GM12878 (cell line): ENCODE results near the gene PIGN.
A peak's percentile ranks its signal among the peaks of the same experiment; 100 is the strongest.

Experiments
- ATF3 ChIP-seq: IDR thresholded peaks from 2 replicates; pipeline ENCODE4 v1.6.1; 2011; ENCODE audit warnings: low read depth, mild to moderate bottlenecking, low read length, moderate library complexity, borderline replicate concordance; ENCODE audit errors: extremely low read depth
- CREB1 ChIP-seq: IDR thresholded peaks from 2 replicates; pipeline ENCODE4 v1.6.1; 2012; ENCODE audit warnings: low read depth, mild to moderate bottlenecking, inconsistent platforms
- CTCF ChIP-seq, 3 experiments: IDR thresholded peaks in 2 of 3; conservative IDR thresholded peaks in 1 of 3; 2 replicates each; pipeline ENCODE4 v1.5.1; 2011; ENCODE audit warnings: low read depth in 3 of 3, low read length in 3 of 3, mild to moderate bottlenecking in 3 of 3, control low read depth in 2 of 3, moderate library complexity in 2 of 3, inconsistent platforms in 1 of 3, mixed read lengths in 1 of 3; ENCODE audit not compliant: control insufficient read depth in 2 of 3, insufficient read depth in 1 of 3; ENCODE audit errors: extremely low read depth in 1 of 3
- EP300 ChIP-seq, 2 experiments: fragments of 150-350 bp in 1 of 2; IDR thresholded peaks; 2 replicates each; pipeline ENCODE4 v1.6.1; 2011 to 2012; ENCODE audit warnings: low read depth in 2 of 2, low read length in 2 of 2, borderline replicate concordance in 1 of 2, improper control_type of control experiment in 1 of 2, inconsistent platforms in 1 of 2; ENCODE audit not compliant: control insufficient read depth in 1 of 2
- JUND ChIP-seq: IDR thresholded peaks from 2 replicates; pipeline ENCODE4 v1.6.1; 2012; ENCODE audit warnings: low read depth, mild to moderate bottlenecking, low read length, improper control_type of control experiment, moderate library complexity
- POLR2A ChIP-seq: IDR thresholded peaks from 2 replicates; pipeline ENCODE4 v1.6.1; 2011; ENCODE audit warnings: low read depth, mild to moderate bottlenecking, low read length
- POU2F2 ChIP-seq: IDR thresholded peaks from 3 replicates; pipeline ENCODE4 v1.6.1; 2011; ENCODE audit warnings: low read depth, mild to moderate bottlenecking, low read length, borderline replicate concordance
- SMAD1 ChIP-seq: fragments of 450-650 bp; IDR thresholded peaks from 2 replicates; pipeline ENCODE4 v1.6.1; 2018; ENCODE audit warnings: mild to moderate bottlenecking, low read depth; ENCODE audit not compliant: partially characterized antibody
- YY1 ChIP-seq: IDR thresholded peaks from 2 replicates; pipeline ENCODE4 v1.6.1; 2011; ENCODE audit warnings: low read depth, mild to moderate bottlenecking, low read length

DNA sequence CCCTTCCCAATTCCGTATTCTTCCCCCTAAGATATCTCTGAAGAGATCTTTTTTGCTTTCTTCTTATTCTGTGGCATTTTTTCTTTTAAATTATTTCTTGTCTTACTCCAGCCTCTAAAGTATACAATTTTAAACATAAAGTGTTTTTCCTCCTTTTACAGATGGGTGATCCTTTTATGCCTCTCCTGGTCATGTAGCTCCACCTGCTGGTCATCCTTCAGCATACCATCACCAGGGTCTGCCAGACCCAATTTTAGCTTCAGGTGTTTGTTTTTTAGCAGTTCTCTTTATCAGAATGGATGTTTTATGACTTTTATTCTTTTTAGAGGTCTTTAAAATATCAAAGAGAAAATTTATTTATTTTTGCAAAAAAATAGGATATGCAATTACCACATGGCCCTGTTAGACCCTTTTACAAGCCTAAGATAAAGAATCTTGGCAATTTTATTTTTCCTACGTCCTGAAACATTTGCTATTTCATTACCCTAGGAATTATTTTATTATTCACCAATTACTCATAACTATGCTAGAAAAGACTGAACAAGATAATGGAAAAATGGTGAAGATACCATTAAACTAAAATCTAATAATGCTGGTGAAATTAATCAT, 55.5 kb downstream of the PIGN start:
- TF ChIP-seq POLR2A (no peak), EP300 (IDR thresholded peaks at IDR 0.05; ENCODE audit: borderline replicate concordance in 1 of 2, control insufficient read depth in 1 of 2, low read depth in 2 of 2, low read length in 2 of 2) (no peak), POU2F2 (no peak), JUND (no peak), CTCF (IDR thresholded peaks at IDR 0.05 in 2 of 3, conservative IDR thresholded peaks at IDR 0.05 in 1 of 3; ENCODE audit: control insufficient read depth in 2 of 3, extremely low read depth in 1 of 3, insufficient read depth in 1 of 3, low read depth in 3 of 3, low read length in 3 of 3) (peak; percentile 83 to 92 (median 86)), ATF3 (no peak), SMAD1 (no peak), CREB1 (no peak), YY1 (peak; percentile 44; the same call in 1 of the 2 replicates)
